HG03558 (cell line): ENCODE data around the gene EFEMP1.

Experiments used
- ATAC-seq: cut with Tn5 transposase; IDR thresholded peaks from one replicate; pipeline ENCODE4 v1.9.1; 2021; ENCODE audit warnings: moderate number of reproducible peaks; ENCODE audit not compliant: unreplicated experiment; ENCODE audit errors: extremely low read depth

Gene EFEMP1, protein sequence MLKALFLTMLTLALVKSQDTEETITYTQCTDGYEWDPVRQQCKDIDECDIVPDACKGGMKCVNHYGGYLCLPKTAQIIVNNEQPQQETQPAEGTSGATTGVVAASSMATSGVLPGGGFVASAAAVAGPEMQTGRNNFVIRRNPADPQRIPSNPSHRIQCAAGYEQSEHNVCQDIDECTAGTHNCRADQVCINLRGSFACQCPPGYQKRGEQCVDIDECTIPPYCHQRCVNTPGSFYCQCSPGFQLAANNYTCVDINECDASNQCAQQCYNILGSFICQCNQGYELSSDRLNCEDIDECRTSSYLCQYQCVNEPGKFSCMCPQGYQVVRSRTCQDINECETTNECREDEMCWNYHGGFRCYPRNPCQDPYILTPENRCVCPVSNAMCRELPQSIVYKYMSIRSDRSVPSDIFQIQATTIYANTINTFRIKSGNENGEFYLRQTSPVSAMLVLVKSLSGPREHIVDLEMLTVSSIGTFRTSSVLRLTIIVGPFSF

DNA sequence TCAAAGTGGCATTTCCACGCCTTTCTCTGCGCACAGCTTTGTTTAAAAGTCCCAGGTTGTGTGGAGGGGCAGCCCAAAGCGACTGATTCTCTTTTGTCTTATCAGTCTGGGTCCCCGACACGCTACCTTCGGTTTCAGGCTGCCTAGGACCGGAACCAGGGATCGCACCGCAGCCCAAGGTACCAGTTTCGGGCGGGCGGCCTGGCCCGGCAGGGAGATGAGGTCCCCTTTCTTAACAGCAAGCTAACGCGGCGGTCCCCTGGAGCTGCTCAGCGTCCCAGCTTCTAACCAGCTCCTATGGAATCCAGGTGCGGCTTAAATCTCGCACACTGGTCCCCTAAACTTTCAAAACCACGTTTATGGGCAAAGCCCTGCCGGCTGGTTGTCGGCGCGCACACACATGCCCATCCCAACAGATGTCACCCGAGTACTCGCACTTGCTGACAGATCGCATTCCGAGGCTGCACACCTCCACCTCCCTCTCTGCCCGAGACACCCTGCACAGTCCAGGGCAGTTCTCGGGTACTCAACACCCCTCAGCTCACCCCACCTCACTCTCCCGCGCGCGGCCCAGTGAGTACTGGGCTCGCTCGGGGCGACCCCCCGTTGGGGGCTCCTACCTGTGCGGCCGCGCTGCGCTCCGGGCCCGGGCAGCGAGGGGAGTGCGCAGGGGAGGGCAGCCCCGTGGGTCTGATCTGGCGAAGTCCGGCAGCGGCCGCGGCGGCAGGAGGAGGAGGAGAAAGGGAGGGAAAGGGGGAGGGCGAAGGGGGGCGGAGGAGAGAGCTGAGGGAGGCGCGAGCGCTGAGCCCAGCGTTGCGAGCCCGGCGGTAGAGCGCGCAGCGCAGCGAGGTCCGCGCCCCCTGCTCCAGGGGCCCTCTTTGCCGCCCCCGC is at the start of gene EFEMP1:
TSS of gene EFEMP1 (minus strand) at position 692 of the 891 bp plus-strand sequence. CDS start 1,342 bp downstream, outside the sequence.
- no peak for ATAC-seq

DNA sequence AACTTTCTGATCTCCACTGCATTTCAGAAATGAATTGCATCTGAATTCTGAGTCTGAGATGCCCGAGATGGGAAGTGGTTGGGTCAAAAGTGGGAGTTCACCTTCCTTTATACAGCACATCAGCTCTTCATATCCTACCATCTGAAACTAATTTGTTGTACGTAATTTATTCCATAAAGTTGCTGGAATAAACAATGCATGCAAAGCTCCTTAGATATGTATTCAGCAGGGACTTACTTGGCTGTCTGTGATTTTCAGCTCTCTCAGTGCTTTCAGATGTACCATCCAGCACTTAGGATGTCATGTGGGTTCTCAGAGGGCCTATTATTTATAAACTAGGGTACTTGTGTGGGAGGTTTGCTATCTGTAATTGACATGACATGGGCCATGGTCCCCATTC is 46.9 kb upstream of the EFEMP1 start:
- ATAC-seq = no peak

DNA sequence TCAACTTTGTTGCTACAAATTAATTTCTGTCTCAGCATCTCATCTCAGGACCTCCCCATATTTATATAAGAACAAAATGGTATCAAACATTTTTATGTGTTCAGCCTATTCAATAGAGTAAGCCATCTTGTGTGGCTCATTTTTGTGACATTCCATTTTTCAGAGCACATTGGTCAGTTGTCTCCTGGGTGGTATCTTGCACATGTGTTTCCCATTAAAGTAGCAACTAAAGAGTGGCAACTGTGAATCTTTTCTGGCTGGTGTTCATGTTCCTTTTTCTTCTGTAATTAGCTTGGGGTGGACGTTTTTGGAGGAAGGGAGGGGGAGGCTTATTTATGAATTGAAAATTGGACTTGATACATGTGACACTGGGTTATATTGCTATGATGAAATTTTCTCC is 45.4 kb upstream of the EFEMP1 start:
- ATAC-seq = no peak

DNA sequence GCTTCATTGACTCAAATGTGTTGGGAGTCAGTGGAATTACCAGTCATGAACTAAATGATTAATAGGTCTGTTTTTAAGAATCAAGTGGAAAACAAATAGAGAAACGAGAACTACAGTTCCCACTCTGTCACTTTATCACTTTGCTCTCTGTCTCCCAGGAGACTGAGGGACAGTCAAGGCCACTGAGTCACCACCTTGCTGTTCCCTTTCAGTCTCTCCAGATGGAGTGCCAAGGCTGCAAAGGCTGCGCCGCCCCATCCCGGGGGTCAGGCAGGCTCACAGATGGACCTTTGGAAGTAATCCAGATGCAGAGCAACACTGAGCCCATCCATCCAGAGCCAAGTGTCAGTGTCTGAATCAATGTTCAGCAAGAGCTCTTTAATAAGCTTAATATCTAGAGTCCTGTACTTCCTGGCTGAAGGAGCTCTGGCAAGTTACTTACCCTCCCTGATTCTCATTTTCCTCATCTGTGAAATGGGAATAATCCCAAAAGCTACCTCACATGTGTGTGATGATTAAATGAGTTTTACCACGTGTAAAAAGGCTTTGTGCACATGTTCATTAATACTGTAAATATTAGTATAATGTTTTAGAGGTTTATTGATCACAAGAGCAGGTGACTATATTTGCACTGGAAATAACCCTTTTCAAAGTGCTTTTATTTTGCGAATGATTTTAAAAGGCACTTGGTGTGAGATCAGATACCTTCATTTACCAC is 43.0 kb upstream of the EFEMP1 start:
- no peak for ATAC-seq

DNA sequence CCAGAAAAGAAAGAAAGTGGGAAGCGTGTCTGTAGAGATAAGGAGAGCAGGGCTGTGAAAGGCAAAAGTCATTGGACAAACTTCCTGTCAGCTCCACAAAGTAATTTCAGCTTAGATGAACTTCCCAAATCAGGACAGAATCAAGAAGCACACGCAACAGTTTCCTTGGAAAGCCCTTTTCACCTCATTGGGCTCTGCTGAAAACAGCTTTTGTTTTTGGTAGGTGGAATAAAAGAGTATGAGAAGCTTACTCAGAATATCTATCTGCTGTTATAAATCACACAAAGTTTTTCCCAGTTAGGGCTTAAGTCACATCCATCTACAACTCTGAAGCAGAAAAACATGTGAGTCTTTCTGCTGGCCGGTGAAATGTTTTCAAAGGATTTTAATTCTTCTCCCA is 42.4 kb upstream of the EFEMP1 start:
- ATAC-seq = no peak

DNA sequence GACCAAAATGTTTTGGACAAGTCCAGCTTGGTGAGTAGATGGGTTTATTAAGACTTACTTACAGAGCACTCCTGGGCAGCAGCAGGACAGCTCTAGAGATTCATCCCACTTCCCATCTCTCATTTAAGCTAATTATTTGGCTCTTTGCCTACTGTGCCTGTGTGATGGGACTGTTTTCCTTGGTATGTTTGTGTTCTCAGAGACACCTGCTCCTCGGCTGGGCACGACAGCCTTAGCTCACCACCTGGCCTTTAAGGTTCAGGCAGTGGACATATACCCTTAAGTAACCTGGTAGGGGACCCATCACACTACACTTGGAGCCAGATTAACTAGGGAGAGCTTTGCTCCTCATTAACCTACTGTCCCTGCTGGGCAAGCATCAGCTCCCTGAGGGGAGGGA is 41.7 kb upstream of the EFEMP1 start:
- ATAC-seq = no peak

DNA sequence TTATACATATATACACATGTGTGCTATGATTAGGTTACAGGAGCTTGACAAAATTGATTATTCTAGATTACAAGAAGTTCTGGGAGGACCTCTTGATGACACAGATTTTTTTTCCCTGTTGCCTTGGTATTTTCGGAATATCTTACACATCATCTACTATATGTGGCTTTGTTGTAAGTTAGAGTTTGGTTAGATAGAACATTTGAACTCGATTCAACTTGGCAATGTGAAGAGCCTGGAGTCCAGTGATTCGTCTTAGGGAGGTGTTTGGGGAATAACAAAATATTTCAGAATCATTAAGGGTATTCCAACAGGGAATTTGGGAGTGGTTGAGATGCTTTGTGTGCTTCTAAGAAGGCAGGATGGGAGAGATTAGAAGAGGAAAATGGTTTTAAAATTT is 39.3 kb upstream of the EFEMP1 start:
- no peak for ATAC-seq

DNA sequence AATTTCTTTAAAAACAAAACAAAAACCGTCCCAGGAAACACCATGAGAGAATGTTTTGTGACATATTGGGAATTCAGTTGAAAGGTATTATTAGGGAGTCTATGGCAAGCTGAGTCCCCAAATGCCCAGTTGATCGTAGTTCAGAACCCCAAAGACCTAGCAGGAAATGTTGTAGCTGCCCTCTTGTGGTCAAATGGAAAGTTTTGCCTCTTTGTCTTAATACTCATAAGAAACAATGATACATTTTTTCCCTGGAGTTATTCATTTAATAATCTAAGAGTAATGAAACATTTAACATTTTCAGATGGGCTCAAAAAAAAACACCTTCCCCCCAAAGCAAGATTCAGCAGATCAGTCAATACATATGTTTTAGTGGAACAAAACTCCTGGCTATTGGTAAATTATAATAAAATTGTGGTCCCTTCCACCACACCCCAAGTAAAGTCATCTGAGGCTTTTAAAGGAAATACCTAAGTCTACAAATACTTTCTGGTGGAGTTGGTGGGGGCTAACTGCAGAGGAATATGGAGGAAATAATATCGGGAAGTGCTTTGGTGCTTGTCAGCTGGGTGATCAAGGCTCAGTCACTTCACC is 37.8 kb upstream of the EFEMP1 start:
- ATAC-seq = no peak

DNA sequence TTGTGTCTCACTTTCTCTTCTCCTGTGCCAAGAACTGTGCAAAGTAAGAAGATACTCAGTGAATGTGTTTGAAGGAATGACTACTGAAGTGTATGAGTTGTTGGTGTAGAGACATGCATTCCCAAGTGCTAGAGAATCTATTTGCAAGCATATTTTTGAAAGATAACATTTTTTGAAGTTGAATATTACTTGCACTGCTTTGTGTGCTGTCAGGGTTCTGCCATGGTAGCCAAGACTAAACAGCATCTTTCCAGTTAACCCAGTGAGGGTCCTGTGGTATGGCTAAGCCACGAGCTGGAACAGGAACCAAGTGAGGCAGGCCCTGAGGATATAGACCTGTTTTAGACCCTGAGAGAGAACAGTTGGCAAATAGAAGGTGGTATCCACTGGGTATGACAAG is 35.2 kb upstream of the EFEMP1 start:
- no peak for ATAC-seq

DNA sequence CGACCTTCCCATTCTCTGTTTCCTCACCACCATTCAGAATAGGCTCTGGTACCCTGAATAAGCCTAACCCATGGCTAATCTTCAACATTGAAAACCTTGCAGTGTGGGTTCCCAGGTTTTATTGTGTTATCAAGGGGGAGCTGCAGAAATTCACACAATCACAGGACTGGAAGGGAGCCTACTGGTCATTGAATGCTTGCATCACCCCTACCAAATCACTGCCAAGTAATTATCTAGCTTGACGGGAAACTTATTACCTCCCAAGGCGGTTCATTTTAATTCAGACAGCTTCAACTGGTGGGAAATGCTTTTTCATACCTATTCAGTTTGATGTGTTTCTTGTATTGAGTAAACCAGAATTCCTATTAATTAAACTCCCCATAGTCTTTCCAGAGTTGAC is 33.6 kb upstream of the EFEMP1 start:
- ATAC-seq = no peak

DNA sequence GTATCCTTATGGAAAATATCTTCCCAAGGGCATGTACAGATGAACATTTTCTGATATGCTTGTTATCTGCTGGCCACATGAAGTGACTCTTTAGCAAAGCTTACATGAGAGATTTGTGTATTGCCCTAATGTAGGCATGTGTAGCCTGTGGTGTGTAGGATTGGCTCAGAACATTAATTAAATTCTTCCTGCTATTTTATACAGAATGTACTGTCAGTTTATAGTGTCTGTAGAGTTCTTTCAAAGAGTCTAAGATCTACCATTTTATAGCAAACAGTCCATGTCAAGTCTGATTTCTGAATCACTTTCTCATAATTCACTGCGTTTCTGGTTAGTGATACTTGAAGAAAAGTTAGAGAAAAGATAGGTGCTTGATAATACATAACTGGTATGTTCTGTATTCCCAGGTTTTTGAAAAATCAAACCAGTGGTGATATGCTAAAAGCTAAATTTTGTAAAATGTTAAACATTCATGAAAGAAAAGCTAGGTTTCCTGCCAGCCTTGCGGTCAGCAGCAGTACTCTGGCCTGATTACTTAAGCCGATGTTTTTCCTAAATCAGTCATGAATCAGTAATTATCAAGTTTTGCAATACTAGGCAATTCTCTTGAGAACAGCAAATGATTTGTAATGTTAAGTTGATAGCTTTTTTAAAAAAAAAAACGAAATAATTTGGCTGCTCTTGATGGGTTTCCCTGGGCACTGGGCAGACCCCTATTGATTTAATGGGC is 30.9 kb upstream of the EFEMP1 start:
- no peak for ATAC-seq

DNA sequence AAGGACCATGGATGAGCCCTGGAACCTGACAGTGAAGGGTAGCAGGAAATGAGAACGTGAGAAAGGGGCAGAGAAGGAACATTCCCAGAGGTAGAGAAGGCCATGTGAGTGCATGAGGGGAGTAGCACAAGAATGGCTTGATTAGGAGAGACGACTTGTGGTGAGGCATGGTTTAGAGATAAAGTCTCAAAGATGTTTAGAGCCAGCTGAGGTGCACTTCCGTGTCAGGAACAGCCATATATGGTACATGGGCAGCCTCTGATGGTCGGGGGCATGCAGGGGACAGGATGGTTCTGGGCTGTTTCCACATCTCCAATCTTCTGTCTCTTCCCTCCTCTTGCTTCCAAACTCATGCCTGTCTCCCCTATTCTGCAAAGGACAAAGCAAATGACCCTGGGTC is 28.8 kb upstream of the EFEMP1 start:
- no peak for ATAC-seq

DNA sequence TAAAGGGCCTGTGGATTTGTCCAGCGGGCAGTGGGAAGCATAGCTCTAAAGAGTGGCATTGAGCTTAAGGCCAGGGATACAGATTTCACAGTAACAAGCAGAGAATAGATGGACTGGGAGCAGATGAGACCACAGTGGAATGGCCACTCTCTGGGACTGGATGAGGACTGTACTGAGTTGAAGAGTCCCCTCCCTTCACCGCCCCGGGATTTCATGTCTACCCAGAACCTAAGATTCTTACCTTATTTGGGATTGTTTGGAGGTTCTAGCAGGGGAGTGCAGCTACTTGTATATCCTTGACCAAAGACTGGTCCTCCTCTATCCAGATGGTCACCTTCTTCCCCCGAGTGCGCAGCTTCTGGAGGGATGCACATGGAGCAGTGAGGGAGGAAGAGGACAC is 28.0 kb upstream of the EFEMP1 start:
- no peak for ATAC-seq

DNA sequence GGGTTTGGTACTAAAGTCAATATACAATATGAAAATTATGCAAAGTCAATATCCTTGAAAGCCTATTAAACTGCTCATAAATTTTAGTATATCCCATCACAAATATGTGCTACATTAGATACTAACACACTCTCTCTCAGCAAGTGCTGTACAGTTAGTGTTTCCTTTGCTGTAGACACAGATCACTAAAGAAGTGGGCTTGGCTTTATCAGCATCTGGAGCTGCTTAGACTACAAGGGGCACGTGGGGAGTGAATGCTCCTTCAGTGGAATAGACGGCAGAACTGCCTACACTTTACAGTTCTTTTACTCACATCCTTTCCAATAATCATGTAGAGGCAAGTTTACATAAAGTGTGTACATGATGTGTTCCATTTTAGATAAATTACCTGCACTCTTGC is 26.0 kb upstream of the EFEMP1 start:
- no peak for ATAC-seq

DNA sequence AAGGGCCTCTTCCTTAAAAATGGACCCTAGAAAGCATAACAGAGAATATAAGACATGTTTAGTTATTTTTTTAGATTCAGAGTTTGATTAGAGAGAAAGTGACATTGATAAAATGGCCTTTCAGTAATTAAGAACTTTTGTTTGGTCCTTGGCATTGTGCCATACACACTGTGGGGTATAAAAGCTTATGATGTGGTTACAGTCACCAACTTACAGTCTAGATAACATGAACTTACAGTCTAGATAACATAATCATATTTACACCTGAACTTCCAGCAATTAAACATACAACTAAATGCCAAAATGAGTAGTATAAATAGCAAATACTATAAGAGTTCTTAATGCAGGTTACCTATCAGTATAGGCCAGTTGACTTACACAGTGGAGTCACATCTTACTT is 25.6 kb upstream of the EFEMP1 start:
- no peak for ATAC-seq

DNA sequence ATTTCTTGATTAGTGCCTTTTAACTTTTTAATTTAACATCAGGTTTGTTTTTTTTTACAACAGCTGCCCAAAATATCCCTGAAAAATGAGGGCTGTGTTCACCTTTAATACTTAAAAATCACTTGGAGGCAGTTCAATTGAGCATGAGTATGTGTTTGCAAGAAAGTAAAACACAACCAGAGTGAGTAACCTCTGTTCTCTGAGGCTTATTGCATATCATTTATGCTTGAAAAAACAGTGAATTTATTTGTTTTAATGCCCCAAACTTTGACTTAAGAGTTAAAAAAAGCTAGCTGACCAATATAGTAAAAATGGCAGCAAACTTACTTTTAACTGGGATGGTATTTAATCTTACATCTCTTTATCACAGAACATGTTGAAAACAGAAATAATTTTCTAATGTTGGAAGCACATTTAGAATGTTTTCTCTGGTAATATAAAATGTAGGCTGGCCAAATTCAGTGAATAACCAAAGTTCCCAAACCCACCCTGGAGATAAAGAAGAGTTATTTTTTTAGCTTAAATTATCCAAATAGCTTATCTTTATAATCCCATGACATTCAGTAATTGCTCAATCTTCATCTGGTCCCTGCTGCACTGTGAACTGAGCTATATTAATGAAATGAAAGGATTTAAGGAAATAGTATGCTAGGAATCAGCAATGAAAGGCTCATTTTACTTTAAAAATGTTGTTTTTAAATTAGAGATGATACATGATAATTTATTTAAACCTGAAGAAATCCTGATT is 24.8 kb upstream of the EFEMP1 start:
- ATAC-seq = no peak

DNA sequence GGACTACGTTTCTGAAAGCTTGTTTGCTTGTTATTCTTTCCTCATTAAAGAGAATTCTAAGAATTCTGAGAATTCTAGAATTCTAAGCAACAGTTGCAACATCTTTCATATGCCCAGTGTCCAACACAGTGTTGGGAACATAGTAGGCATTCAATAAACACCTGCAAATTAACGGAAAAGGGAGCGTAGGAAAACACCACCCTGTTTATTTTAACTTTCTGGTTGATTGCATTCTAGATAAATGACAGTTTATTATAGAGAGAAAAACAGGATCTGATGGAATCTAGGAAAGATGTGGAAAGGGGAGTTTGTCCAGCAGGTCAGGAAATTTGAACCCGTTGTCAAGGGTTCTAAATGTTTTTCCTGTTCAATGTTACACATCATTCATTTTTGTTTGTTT is 24.2 kb upstream of the EFEMP1 start:
- ATAC-seq = no peak

DNA sequence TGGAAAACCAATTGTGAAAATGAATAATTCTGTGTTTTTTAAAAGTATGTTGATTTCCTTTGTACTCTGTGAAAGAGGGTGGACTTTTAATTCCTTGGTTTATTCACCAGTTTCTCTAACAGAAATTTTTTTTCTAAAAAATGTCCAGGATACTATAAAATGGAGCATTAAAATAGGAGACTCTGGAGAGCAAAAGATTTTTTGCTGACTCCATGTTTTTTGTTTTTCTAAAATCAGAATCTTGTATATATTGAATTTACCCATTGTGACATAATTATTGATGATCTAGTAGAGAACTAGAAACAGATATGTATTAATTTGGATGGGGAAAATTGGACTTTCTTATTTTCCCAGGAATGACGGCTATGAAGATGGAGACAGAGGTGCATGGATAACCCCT is 23.2 kb upstream of the EFEMP1 start:
- no peak for ATAC-seq

DNA sequence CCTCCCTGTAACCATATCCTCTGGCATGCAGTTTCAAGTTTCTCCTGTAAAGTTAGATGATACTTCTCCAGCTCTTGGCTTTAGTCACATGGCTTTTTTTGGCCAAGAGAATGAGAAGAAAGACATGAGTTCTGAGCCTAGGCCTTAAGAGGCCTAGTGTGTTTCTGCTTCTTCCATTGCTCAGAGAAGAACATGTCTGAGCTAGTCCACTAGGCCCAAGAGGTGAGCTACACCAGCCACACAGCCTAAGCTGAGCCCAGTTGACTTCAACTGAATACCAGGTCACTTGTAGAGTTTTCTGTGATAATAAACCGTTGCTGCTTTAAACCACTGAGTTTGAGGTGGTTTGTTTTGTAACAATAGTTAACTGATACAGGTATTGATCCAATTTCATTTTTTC is 19.9 kb upstream of the EFEMP1 start:
- no peak for ATAC-seq
